H9 (cell line): ENCODE data around the gene CCDC141. TPM values are rescaled to one million over a fixed set of nuclear protein-coding genes. Genes with fewer than 3 reads are reported as not detected.

Source experiments
- DNase-seq: peaks from one replicate; pipeline ENCODE4 v3.0.0-alpha.2; 2017
- H2AFZ ChIP-seq: one replicate; pipeline ENCODE4 v1.6.1; 2013; ENCODE audit warnings: mild to moderate bottlenecking, low read length, control low read depth, moderate library complexity
- H2AK5ac ChIP-seq: 2 replicates; pipeline ENCODE4 v1.6.1; 2013; ENCODE audit warnings: low read length, control low read depth, mixed read lengths; ENCODE audit not compliant: insufficient read length
- H2BK120ac ChIP-seq: one replicate; pipeline ENCODE4 v1.6.1; 2013; ENCODE audit warnings: low read depth, mild to moderate bottlenecking, low read length, control low read depth, inconsistent platforms; ENCODE audit not compliant: poor library complexity, severe bottlenecking
- H2BK12ac ChIP-seq: 2 replicates; pipeline ENCODE4 v1.6.1; 2013; ENCODE audit warnings: low read length, control low read depth, mixed read lengths, low read depth; ENCODE audit not compliant: insufficient read length
- H2BK15ac ChIP-seq: 2 replicates; pipeline ENCODE4 v1.6.1; 2013; ENCODE audit warnings: low read depth, low read length, control low read depth
- H2BK20ac ChIP-seq: one replicate; pipeline ENCODE4 v1.6.1; 2013; ENCODE audit warnings: low read depth, mild to moderate bottlenecking, low read length, control low read depth, inconsistent platforms; ENCODE audit not compliant: poor library complexity, severe bottlenecking
- H2BK5ac ChIP-seq: 2 replicates; pipeline ENCODE4 v1.6.1; 2013; ENCODE audit warnings: low read length, control low read depth, mixed read lengths; ENCODE audit not compliant: insufficient read length
- H3K14ac ChIP-seq: 2 replicates; pipeline ENCODE4 v1.6.1; 2013; ENCODE audit warnings: low read length, control low read depth; ENCODE audit not compliant: insufficient read depth
- H3K18ac ChIP-seq: 2 replicates; pipeline ENCODE4 v1.6.1; 2013; ENCODE audit warnings: low read depth, mild to moderate bottlenecking, mixed read lengths, low read length, control low read depth; ENCODE audit not compliant: insufficient read length
- H3K23ac ChIP-seq: 2 replicates; pipeline ENCODE4 v1.6.1; 2013; ENCODE audit warnings: low read length, control low read depth, mixed read lengths, low read depth; ENCODE audit not compliant: insufficient read length
- H3K23me2 ChIP-seq: 2 replicates; pipeline ENCODE4 v1.6.1; 2013; ENCODE audit warnings: low read depth, mild to moderate bottlenecking, mixed read lengths, low read length, control low read depth; ENCODE audit not compliant: insufficient read length, poor library complexity, severe bottlenecking
- H3K27ac ChIP-seq: 2 replicates; pipeline ENCODE4 v1.5.1; 2013; ENCODE audit warnings: low read length, control low read depth, mixed read lengths, low read depth; ENCODE audit not compliant: insufficient read length
- H3K27me3 ChIP-seq: 2 replicates; pipeline ENCODE4 v1.6.1; 2013; ENCODE audit warnings: low read length, control low read depth, inconsistent platforms; ENCODE audit not compliant: insufficient read depth
- H3K4ac ChIP-seq: 2 replicates; pipeline ENCODE4 v1.6.1; 2013; ENCODE audit warnings: low read depth, mild to moderate bottlenecking, control low read depth, inconsistent platforms, low read length, moderate library complexity
- H3K4me1 ChIP-seq: 2 replicates; pipeline ENCODE4 v1.6.1; 2013; ENCODE audit warnings: low read length, control low read depth, inconsistent platforms; ENCODE audit not compliant: insufficient read depth
- H3K4me2 ChIP-seq: 2 replicates; pipeline ENCODE4 v1.6.1; 2013; ENCODE audit warnings: low read length, control low read depth, mixed read lengths; ENCODE audit not compliant: insufficient read length, insufficient read depth
- H3K56ac ChIP-seq: 2 replicates; pipeline ENCODE4 v1.6.1; 2013; ENCODE audit warnings: low read depth, mild to moderate bottlenecking, mixed read lengths, low read length, control low read depth; ENCODE audit not compliant: insufficient read length
- H3K79me1 ChIP-seq: 2 replicates; pipeline ENCODE4 v1.6.1; 2013; ENCODE audit warnings: low read depth, mild to moderate bottlenecking, moderate library complexity, low read length, control low read depth, inconsistent platforms; ENCODE audit not compliant: insufficient read depth, poor library complexity, severe bottlenecking
- H3K79me2 ChIP-seq: 2 replicates; pipeline ENCODE4 v1.6.1; 2013; ENCODE audit warnings: low read length, control low read depth, inconsistent platforms; ENCODE audit not compliant: insufficient read depth
- H3K9ac ChIP-seq: 2 replicates; pipeline ENCODE4 v1.6.1; 2013; ENCODE audit warnings: low read length, control low read depth, mixed read lengths; ENCODE audit not compliant: insufficient read length; ENCODE audit errors: extremely low read depth
- H3K9me3 ChIP-seq: one replicate; pipeline ENCODE4 v1.6.1; 2013; ENCODE audit warnings: low read depth, low read length, inconsistent platforms; ENCODE audit not compliant: control insufficient read depth
- H3T11ph ChIP-seq: one replicate; pipeline ENCODE4 v1.6.1; 2013; ENCODE audit warnings: mild to moderate bottlenecking, low read length, control low read depth, inconsistent platforms
- H4K20me1 ChIP-seq: one replicate; pipeline ENCODE4 v1.6.1; 2013; ENCODE audit not compliant: control insufficient read depth, insufficient read length, insufficient read depth
- H4K5ac ChIP-seq: 2 replicates; pipeline ENCODE4 v1.6.1; 2013; ENCODE audit warnings: low read depth, mild to moderate bottlenecking, mixed read lengths, low read length, control low read depth; ENCODE audit not compliant: insufficient read length
- H4K8ac ChIP-seq: replicated peaks from 2 replicates; pipeline ENCODE4 v1.6.1; 2013; ENCODE audit warnings: low read length, control low read depth, mixed read lengths, low read depth; ENCODE audit not compliant: insufficient read length
- H4K91ac ChIP-seq: 2 replicates; pipeline ENCODE4 v1.6.1; 2013; ENCODE audit warnings: low read depth, mild to moderate bottlenecking, moderate library complexity, mixed read lengths, low read length, control low read depth; ENCODE audit not compliant: insufficient read length
- H3K27ac Mint-ChIP-seq, 3 experiments: 2 replicates in 2 of 3; 3 replicates in 1 of 3; pipeline ENCODE4 v1.8.0; 2020 to 2021; ENCODE audit warnings: mixed read lengths in 3 of 3, mild to moderate bottlenecking in 1 of 3, moderate library complexity in 1 of 3
- H3K27me3 Mint-ChIP-seq: 2 replicates; pipeline ENCODE4 v1.8.0; 2021; ENCODE audit warnings: low read depth, mild to moderate bottlenecking, moderate library complexity, mixed read lengths
- H3K36me3 Mint-ChIP-seq, 3 experiments: 2 replicates in 2 of 3; 3 replicates in 1 of 3; pipeline ENCODE4 v1.8.0; 2020 to 2021; ENCODE audit warnings: low read depth in 3 of 3, mixed read lengths in 3 of 3; ENCODE audit not compliant: insufficient read depth in 1 of 3
- H3K4me1 Mint-ChIP-seq, 2 experiments: 2 replicates each; pipeline ENCODE4 v1.8.0; 2020; ENCODE audit warnings: mixed read lengths in 2 of 2
- H3K4me3 Mint-ChIP-seq, 2 experiments: 2 replicates in 1 of 2; 3 replicates in 1 of 2; pipeline ENCODE4 v1.8.0; 2020 to 2021; ENCODE audit warnings: mild to moderate bottlenecking in 2 of 2, mixed read lengths in 2 of 2, moderate library complexity in 1 of 2
- H3K9me3 Mint-ChIP-seq, 2 experiments: 2 replicates in 1 of 2; 3 replicates in 1 of 2; pipeline ENCODE4 v1.8.0; 2020; ENCODE audit warnings: mild to moderate bottlenecking in 2 of 2, mixed read lengths in 2 of 2, moderate library complexity in 1 of 2
- CTCF ChIP-seq: fragments of 200-600 bp; sonication (generic); conservative IDR thresholded peaks from 3 replicates; pipeline ENCODE4 v1.8.0; 2021; ENCODE audit warnings: antibody characterized with exemption, mild to moderate bottlenecking
- WGBS: extraction: QIAGEN DNeasy Blood & Tissue Kit; methylation state at CpG from one replicate; pipeline ENCODE4 v1.1.7; 2013; ENCODE audit warnings: missing lambda C conversion rate, low lambda C conversion rate, mixed read lengths; ENCODE audit not compliant: insufficient read length; ENCODE audit errors: extremely low coverage; 5-methylcytosine and 5-hydroxymethylcytosine counted together
- total RNA-seq: library from RNA; stranded (reverse); gene quantifications from 2 replicates; pipeline ENCODE4 v1.2.1, GENCODE V29; 2021

CCDC141 gene
- total RNA-seq, 1 experiment from 2014 or later, result 1.0 TPM

DNA sequence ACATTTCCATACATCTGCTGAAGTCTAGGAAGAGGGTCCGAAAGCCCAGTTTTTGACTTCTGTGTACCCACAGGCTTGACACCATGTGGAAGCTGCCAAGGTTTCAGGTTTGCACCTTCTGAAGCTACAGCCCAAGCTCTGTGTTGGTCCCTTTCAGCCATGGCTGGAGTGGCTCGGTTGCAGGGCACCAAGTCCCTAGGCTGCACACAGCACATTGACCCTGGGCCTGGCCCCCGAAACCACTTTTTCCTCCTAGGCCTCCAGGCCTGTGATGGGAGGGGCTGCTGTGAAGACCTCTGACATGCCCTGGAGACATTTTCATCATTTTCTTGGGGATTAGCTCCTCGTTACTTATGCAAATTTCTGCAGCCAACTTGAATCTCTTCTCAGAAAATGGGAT, 55.7 kb downstream of the CCDC141 start:
- no peak overlapping the region for H2BK12ac ChIP-seq
- no peak overlapping the region for H4K8ac ChIP-seq
- no peak overlapping the region for H2BK20ac ChIP-seq
- H2AFZ ChIP-seq, result no peak overlapping the region
- H3K23me2 ChIP-seq, result no peaks in the 10 kb centered on the region
- no peak overlapping the region for H2AK5ac ChIP-seq
- no peaks in the 10 kb centered on the region for H3K27me3 ChIP-seq
- H4K20me1 ChIP-seq, result no peaks in the 10 kb centered on the region
- no peak overlapping the region for H2BK15ac ChIP-seq
- H3K23ac ChIP-seq, result no peak overlapping the region
- no peaks in the 10 kb centered on the region for H3K79me1 ChIP-seq
- no peak overlapping the region for H3K14ac ChIP-seq
- no peak overlapping the region for H3K27ac Mint-ChIP-seq
- no peaks in the 10 kb centered on the region for H3K4me1 ChIP-seq
- no peak overlapping the region for H3K4me2 ChIP-seq
- H3K56ac ChIP-seq, result no peak overlapping the region
- H4K91ac ChIP-seq, result no peak overlapping the region
- no peak for TF ChIP-seq CTCF
- H3K79me2 ChIP-seq, result no peaks in the 10 kb centered on the region
- no peak for DNase-seq
- H3K18ac ChIP-seq, result no peak overlapping the region
- H3K9me3 Mint-ChIP-seq, result peaks cover 12 to 21% of the 10 kb centered on the region in 2 experiments
- H3K36me3 Mint-ChIP-seq, result peaks cover 9 to 18% (median 15%) of the 10 kb centered on the region in 3 experiments
- no peak overlapping the region for H3T11ph ChIP-seq
- H3K9ac ChIP-seq, result no peak overlapping the region
- H3K27ac ChIP-seq, result no peak overlapping the region
- H2BK120ac ChIP-seq, result no peak overlapping the region
- H3K4ac ChIP-seq, result no peak overlapping the region
- no peaks in the 10 kb centered on the region for H3K27me3 Mint-ChIP-seq
- no peak overlapping the region for H2BK5ac ChIP-seq
- H4K5ac ChIP-seq, result no peak overlapping the region
- H3K9me3 ChIP-seq, result peaks cover 7% of the 10 kb centered on the region
- WGBS, result no CpG with 5 or more reads among the region's 4 CpGs
- no peaks in the 10 kb centered on the region for H3K4me1 Mint-ChIP-seq
- no peak overlapping the region for H3K4me3 Mint-ChIP-seq
